ENCODE results near the gene PRSS50. TPM values are rescaled to one million over a fixed set of nuclear protein-coding genes. Genes with fewer than 3 reads are reported as not detected.

Gene PRSS50
- total RNA-seq, 1 experiment from 2014 or later, result 0.70 TPM

DNA sequence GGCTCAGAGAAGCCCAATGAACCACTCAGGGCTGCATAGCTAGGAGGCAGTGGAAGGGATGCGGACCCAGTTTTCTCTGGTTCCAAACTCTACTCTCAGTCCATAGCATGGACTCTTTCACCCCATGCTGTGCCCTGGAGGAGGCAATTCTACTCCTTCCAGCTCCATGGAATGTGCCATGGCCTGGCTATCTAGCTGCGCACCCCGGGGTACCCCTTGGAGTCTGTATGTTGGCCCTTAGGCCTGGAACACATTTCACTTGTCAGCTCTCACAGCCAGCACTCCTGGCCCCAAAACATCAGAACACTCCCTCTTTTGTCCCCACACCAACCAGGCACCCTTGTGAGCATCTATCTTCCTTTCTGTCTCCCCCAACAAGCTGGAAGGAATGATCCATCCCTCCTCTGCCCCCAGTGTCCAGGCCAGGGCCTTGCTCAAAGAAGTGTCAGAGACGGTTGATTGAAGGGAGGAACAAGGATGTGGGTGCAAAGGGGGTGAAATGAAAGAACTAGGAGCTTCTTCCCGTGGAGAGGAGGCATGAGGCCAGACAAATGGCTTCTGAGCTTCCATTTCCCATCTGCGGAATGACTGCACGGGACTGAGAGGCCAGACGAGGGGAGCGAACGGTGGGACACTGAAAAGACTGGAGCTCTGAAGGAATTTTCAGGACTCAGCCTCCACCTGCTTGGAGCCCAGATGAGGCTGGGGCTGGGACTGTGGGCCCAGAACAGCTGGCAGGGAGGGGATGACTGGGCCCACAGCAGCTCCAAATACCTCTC lies 2.8 kb downstream of the PRSS50 start (continued):
- TF ChIP-seq, protein P1, sequence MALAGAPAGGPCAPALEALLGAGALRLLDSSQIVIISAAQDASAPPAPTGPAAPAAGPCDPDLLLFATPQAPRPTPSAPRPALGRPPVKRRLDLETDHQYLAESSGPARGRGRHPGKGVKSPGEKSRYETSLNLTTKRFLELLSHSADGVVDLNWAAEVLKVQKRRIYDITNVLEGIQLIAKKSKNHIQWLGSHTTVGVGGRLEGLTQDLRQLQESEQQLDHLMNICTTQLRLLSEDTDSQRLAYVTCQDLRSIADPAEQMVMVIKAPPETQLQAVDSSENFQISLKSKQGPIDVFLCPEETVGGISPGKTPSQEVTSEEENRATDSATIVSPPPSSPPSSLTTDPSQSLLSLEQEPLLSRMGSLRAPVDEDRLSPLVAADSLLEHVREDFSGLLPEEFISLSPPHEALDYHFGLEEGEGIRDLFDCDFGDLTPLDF (CRISPR knock-in tag; IDR thresholded peaks at IDR 0.05), result no peak
- TF ChIP-seq ESRRA (CRISPR knock-in tag; IDR thresholded peaks at IDR 0.05; ENCODE audit: borderline replicate concordance) (no peak), ARID4B (CRISPR knock-in tag; IDR thresholded peaks at IDR 0.05; ENCODE audit: borderline replicate concordance) (no peak), NR2C2 (CRISPR knock-in tag; IDR thresholded peaks at IDR 0.05) (no peak), PREB (CRISPR knock-in tag; IDR thresholded peaks at IDR 0.05; ENCODE audit: borderline replicate concordance) (no peak)
- TF ChIP-seq, protein P2, sequence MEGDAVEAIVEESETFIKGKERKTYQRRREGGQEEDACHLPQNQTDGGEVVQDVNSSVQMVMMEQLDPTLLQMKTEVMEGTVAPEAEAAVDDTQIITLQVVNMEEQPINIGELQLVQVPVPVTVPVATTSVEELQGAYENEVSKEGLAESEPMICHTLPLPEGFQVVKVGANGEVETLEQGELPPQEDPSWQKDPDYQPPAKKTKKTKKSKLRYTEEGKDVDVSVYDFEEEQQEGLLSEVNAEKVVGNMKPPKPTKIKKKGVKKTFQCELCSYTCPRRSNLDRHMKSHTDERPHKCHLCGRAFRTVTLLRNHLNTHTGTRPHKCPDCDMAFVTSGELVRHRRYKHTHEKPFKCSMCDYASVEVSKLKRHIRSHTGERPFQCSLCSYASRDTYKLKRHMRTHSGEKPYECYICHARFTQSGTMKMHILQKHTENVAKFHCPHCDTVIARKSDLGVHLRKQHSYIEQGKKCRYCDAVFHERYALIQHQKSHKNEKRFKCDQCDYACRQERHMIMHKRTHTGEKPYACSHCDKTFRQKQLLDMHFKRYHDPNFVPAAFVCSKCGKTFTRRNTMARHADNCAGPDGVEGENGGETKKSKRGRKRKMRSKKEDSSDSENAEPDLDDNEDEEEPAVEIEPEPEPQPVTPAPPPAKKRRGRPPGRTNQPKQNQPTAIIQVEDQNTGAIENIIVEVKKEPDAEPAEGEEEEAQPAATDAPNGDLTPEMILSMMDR (IDR thresholded peaks at IDR 0.05), result no peak
- TF ChIP-seq, protein P3, sequence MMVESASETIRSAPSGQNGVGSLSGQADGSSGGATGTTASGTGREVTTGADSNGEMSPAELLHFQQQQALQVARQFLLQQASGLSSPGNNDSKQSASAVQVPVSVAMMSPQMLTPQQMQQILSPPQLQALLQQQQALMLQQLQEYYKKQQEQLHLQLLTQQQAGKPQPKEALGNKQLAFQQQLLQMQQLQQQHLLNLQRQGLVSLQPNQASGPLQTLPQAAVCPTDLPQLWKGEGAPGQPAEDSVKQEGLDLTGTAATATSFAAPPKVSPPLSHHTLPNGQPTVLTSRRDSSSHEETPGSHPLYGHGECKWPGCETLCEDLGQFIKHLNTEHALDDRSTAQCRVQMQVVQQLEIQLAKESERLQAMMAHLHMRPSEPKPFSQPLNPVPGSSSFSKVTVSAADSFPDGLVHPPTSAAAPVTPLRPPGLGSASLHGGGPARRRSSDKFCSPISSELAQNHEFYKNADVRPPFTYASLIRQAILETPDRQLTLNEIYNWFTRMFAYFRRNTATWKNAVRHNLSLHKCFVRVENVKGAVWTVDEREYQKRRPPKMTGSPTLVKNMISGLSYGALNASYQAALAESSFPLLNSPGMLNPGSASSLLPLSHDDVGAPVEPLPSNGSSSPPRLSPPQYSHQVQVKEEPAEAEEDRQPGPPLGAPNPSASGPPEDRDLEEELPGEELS (CRISPR knock-in tag; IDR thresholded peaks at IDR 0.05), result no peak

GRCh38 chr3:46713898-46714552 lies 3.6 kb downstream of the PRSS50 start:
- ChIA-PET CTCF (interaction anchor here (0.7 to 1.5 kb wide), 3 partner anchors 19 to 205 kb away, joined by 3 read pairs; no protein-coding TSS in a partner anchor), POLR2A (no interaction called here)
- ATAC-seq (no peak), DNase-seq (ENCODE audit: low spot score) (peak; percentile 7)
- Mint-ChIP-seq H3K36me3 (no peaks in the 10 kb centered on the region), H3K27ac (no peak overlapping the region), H3K4me1 (no peaks in the 10 kb centered on the region), H3K4me3 (no peak overlapping the region), H3K27me3 (ENCODE audit: low read depth) (peaks cover 2% of the 10 kb centered on the region; the same call in 1 of the 2 replicates), H3K9me3 (no peaks in the 10 kb centered on the region)
- no peak for TF ChIP-seq PRRX2 (CRISPR knock-in tag; IDR thresholded peaks at IDR 0.05)
- TF ChIP-seq, protein P4, sequence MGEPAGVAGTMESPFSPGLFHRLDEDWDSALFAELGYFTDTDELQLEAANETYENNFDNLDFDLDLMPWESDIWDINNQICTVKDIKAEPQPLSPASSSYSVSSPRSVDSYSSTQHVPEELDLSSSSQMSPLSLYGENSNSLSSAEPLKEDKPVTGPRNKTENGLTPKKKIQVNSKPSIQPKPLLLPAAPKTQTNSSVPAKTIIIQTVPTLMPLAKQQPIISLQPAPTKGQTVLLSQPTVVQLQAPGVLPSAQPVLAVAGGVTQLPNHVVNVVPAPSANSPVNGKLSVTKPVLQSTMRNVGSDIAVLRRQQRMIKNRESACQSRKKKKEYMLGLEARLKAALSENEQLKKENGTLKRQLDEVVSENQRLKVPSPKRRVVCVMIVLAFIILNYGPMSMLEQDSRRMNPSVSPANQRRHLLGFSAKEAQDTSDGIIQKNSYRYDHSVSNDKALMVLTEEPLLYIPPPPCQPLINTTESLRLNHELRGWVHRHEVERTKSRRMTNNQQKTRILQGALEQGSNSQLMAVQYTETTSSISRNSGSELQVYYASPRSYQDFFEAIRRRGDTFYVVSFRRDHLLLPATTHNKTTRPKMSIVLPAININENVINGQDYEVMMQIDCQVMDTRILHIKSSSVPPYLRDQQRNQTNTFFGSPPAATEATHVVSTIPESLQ (CRISPR knock-in tag; IDR thresholded peaks at IDR 0.05), result no peak
- no peak for TF ChIP-seq OVOL2 (CRISPR knock-in tag; IDR thresholded peaks at IDR 0.05; ENCODE audit: borderline replicate concordance)
- TF ChIP-seq ZNF121 (CRISPR knock-in tag; IDR thresholded peaks at IDR 0.05), result no peak
- no peak for TF ChIP-seq ZNF219 (CRISPR knock-in tag; IDR thresholded peaks at IDR 0.05; ENCODE audit: borderline replicate concordance)
- TF ChIP-seq, protein P2 (IDR thresholded peaks at IDR 0.05), result no peak
- TF ChIP-seq GABPB1 (CRISPR knock-in tag; IDR thresholded peaks at IDR 0.05), result no peak
- no peak for TF ChIP-seq SMAD4 (CRISPR knock-in tag; IDR thresholded peaks at IDR 0.05)
